IMR-90 (cell line): ENCODE measurements around the gene PHF5A. TPM values are rescaled to one million over a fixed set of nuclear protein-coding genes. Genes with fewer than 3 reads are reported as not detected.

Source experiments
- ATAC-seq: fragments of 200-7000 bp; cut with Tn5 transposase; 2 replicates; pipeline ENCODE4 v1.9.1; 2020; ENCODE audit warnings: low read depth, mild to moderate bottlenecking, moderate library complexity
- BruUV-seq: library from RNA; stranded (reverse); fragments of 400-500 nt; replicated peaks from 2 replicates; lab custom pipeline; 2021; lab: Mats Ljungman, UMichigan
- CTCF ChIA-PET: fragments of 300-600 bp; formaldehyde crosslinking; extraction: SDS; loops from one replicate; lab custom pipeline; 2021; ENCODE audit warnings: antibody characterized with exemption; lab: Yijun Ruan, JAX
- POLR2A ChIA-PET: fragments of 300-600 bp; sonication (Branson Sonifier 250); formaldehyde crosslinking; loops from one replicate; lab custom pipeline; 2022; ENCODE audit warnings: antibody characterized with exemption; ENCODE audit not compliant: unreplicated experiment; lab: Charles Lee
- DNase-seq: peaks from one replicate; pipeline ENCODE4 v3.0.0; 2013
- H2AFZ ChIP-seq: replicated peaks from 2 replicates; pipeline ENCODE3; 2013; ENCODE audit warnings: low read length, mild to moderate bottlenecking; ENCODE audit not compliant: poor library complexity
- H2AK5ac ChIP-seq: 2 replicates; pipeline ENCODE4 v1.6.1; 2013; ENCODE audit warnings: low read depth, low read length, inconsistent platforms
- H2AK9ac ChIP-seq: replicated peaks from 2 replicates; pipeline ENCODE3; 2013; ENCODE audit warnings: mild to moderate bottlenecking, low read depth, low read length, moderate library complexity; ENCODE audit not compliant: poor library complexity
- H2BK120ac ChIP-seq: 2 replicates; pipeline ENCODE4 v1.6.1; 2013; ENCODE audit warnings: low read depth, low read length, inconsistent platforms
- H2BK15ac ChIP-seq: 3 replicates; pipeline ENCODE4 v1.6.1; 2013; ENCODE audit warnings: low read depth, low read length, inconsistent platforms
- H2BK20ac ChIP-seq: 2 replicates; pipeline ENCODE4 v1.6.1; 2013; ENCODE audit warnings: low read depth, mild to moderate bottlenecking, inconsistent platforms, low read length, moderate library complexity
- H2BK5ac ChIP-seq: 2 replicates; pipeline ENCODE4 v1.6.1; 2013; ENCODE audit warnings: mild to moderate bottlenecking, low read depth, low read length, inconsistent platforms; ENCODE audit not compliant: poor library complexity, severe bottlenecking
- H3K14ac ChIP-seq: replicated peaks from 2 replicates; pipeline ENCODE4 v1.6.1; 2013; ENCODE audit warnings: low read depth, low read length, inconsistent platforms
- H3K18ac ChIP-seq: 2 replicates; pipeline ENCODE4 v1.6.1; 2013; ENCODE audit warnings: low read depth, low read length, control low read depth
- H3K23ac ChIP-seq: 2 replicates; pipeline ENCODE4 v1.6.1; 2013; ENCODE audit warnings: low read depth, low read length, inconsistent platforms
- H3K27ac ChIP-seq: 2 replicates; pipeline ENCODE4 v1.5.1; 2013; ENCODE audit warnings: mild to moderate bottlenecking, control low read depth, low read length; ENCODE audit not compliant: insufficient read depth
- H3K27me3 ChIP-seq: 2 replicates; pipeline ENCODE4 v1.6.1; 2013; ENCODE audit warnings: low read length; ENCODE audit not compliant: control insufficient read depth, insufficient read depth
- H3K36me3 ChIP-seq: 2 replicates; pipeline ENCODE4 v1.6.1; 2013; ENCODE audit warnings: low read length, mixed read lengths; ENCODE audit not compliant: control insufficient read depth, insufficient read depth
- H3K4ac ChIP-seq: 2 replicates; pipeline ENCODE4 v1.6.1; 2013; ENCODE audit warnings: low read depth, low read length, inconsistent platforms
- H3K4me1 ChIP-seq: 2 replicates; pipeline ENCODE4 v1.6.1; 2013; ENCODE audit warnings: low read length, mixed read lengths; ENCODE audit not compliant: control insufficient read depth, insufficient read depth
- H3K4me2 ChIP-seq: 2 replicates; pipeline ENCODE4 v1.6.1; 2013; ENCODE audit warnings: low read depth, mild to moderate bottlenecking, control low read depth, low read length, moderate library complexity
- H3K4me3 ChIP-seq: 2 replicates; pipeline ENCODE4 v1.5.1; 2013; ENCODE audit warnings: low read depth, mild to moderate bottlenecking, control low read depth, low read length, moderate library complexity; ENCODE audit not compliant: insufficient read depth
- H3K56ac ChIP-seq: 2 replicates; pipeline ENCODE4 v1.6.1; 2013; ENCODE audit warnings: low read length, inconsistent platforms; ENCODE audit not compliant: insufficient read depth; ENCODE audit errors: extremely low read depth
- H3K79me1 ChIP-seq, 2 experiments: 2 replicates each; pipeline ENCODE4 v1.6.1; 2013; ENCODE audit warnings: low read length in 2 of 2, inconsistent platforms in 1 of 2, low read depth in 1 of 2
- H3K9ac ChIP-seq: 2 replicates; pipeline ENCODE4 v1.6.1; 2013; ENCODE audit warnings: low read depth, low read length, control low read depth
- H3K9me1 ChIP-seq: 2 replicates; pipeline ENCODE4 v1.6.1; 2013; ENCODE audit warnings: low read length, inconsistent platforms; ENCODE audit not compliant: insufficient read depth
- H3K9me3 ChIP-seq: 2 replicates; pipeline ENCODE4 v1.6.1; 2013; ENCODE audit warnings: low read length; ENCODE audit not compliant: control insufficient read depth, insufficient read depth
- H4K20me1 ChIP-seq: 2 replicates; pipeline ENCODE4 v1.6.1; 2013; ENCODE audit warnings: low read length, inconsistent platforms; ENCODE audit not compliant: insufficient read depth
- H4K5ac ChIP-seq: 2 replicates; pipeline ENCODE4 v1.6.1; 2013; ENCODE audit warnings: mild to moderate bottlenecking, low read depth, low read length, control low read depth
- H4K8ac ChIP-seq, 2 experiments: 2 replicates each; pipeline ENCODE4 v1.6.1; 2013; ENCODE audit warnings: low read depth in 2 of 2, low read length in 2 of 2, control low read depth in 1 of 2, inconsistent platforms in 1 of 2
- H4K91ac ChIP-seq: 2 replicates; pipeline ENCODE4 v1.6.1; 2013; ENCODE audit warnings: low read depth, low read length, inconsistent platforms; ENCODE audit not compliant: insufficient read depth
- BHLHE40 ChIP-seq: fragments of 150-350 bp; IDR thresholded peaks from 2 replicates; pipeline ENCODE4 v1.6.1; 2016; ENCODE audit warnings: mild to moderate bottlenecking, low read depth, low read length
- CEBPB ChIP-seq: IDR thresholded peaks from 2 replicates; pipeline ENCODE4 v1.6.1; 2012; ENCODE audit warnings: low read depth, low read length, improper control_type of control experiment
- MAZ ChIP-seq: IDR thresholded peaks from 2 replicates; pipeline ENCODE4 v1.6.1; 2012; ENCODE audit warnings: low read depth, mild to moderate bottlenecking, low read length, improper control_type of control experiment, moderate library complexity, borderline replicate concordance
- RCOR1 ChIP-seq: IDR thresholded peaks from 2 replicates; pipeline ENCODE4 v1.6.1; 2012; ENCODE audit warnings: mild to moderate bottlenecking, low read length, improper control_type of control experiment; ENCODE audit not compliant: insufficient replicate concordance
- RFX5 ChIP-seq: IDR thresholded peaks from 2 replicates; pipeline ENCODE4 v1.8.0; 2012; ENCODE audit warnings: low read depth, mild to moderate bottlenecking, low read length, moderate library complexity
- WGBS, 2 experiments: methylation state at CpG; one replicate each; pipeline versions ENCODE4 v1.1.5 to v1.1.7; 2013; ENCODE audit warnings: missing lambda C conversion rate in 2 of 2; ENCODE audit not compliant: insufficient read length in 1 of 2; ENCODE audit errors: extremely low coverage in 2 of 2; 5-methylcytosine and 5-hydroxymethylcytosine counted together
- dilution Hi-C: fragments of 300-500 bp; cut with HindIII; formaldehyde crosslinking; loops from one replicate; pipeline ENCODE4 v1.14.3; 2018; ENCODE audit warnings: low sequenced_read_pairs; ENCODE audit not compliant: unreplicated experiment
- in situ Hi-C: fragments of 300-500 bp; cut with MboI; formaldehyde crosslinking; loops from 3 replicates; pipeline ENCODE4 v1.14.3; 2019; ENCODE audit warnings: low sequenced_read_pairs, inconsistent platforms, mixed read lengths
- intact Hi-C: fragments of 100-400 bp; cut with micrococcal nuclease; formaldehyde crosslinking; loops from 2 replicates; pipeline ENCODE4 v1.10.0; 2022
- polyA plus RNA-seq, 3 experiments: library from polyadenylated mRNA; depleted of rRNA; stranded (reverse); fragments of >200 nt; gene quantifications; 2 replicates each; pipeline ENCODE4 v1.2.3, GENCODE V29; 2012; ENCODE audit warnings: low replicate concordance in 1 of 3
- total RNA-seq: library from RNA; depleted of rRNA; stranded (reverse); fragments of >200 nt; gene quantifications from 2 replicates; pipeline ENCODE4 v1.2.3, GENCODE V29; 2012
- TF ChIP-seq, protein P1 (sequence below): fragments of 150-350 bp; IDR thresholded peaks from 2 replicates; pipeline ENCODE4 v1.6.1; 2017; ENCODE audit warnings: mild to moderate bottlenecking, antibody characterized with exemption, low read length, low read depth

PHF5A gene
- total and polyA plus RNA-seq, 2 of the 4 experiments (the other 2 are of a cell fraction), result 50.9 to 54.9 TPM

DNA sequence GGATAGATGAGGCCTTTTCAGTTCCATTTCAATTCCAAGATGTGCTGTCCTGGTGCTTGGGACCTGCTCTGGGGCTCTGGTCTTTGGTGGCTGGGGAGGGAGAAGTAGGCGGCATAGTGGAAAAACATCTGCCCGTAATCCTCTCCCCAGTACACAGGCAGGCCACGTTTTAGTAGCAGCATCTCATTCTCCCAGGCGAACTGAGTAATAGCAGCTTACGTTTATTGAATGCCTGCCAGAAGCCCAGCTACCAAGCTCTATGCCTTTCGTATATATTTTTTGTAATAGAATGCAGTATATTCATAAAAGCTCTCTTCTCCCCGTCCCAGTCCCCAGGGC lies 11.9 kb upstream of the PHF5A start:
- Histone ChIP-seq H4K91ac (peak overlapping the region; percentile 16), H2AFZ (no peak overlapping the region), H4K20me1 (peaks cover 51% of the 10 kb centered on the region), H3K23ac (peak overlapping the region; percentile 46), H3K56ac (no peak overlapping the region), H3K36me3 (no peaks in the 10 kb centered on the region), H3K9me3 (no peaks in the 10 kb centered on the region), H3K9me1 (peaks cover 29% of the 10 kb centered on the region), H3K79me1 (peaks cover 18 to 84% of the 10 kb centered on the region in 2 experiments), H4K5ac (no peak overlapping the region), H3K4ac (peak overlapping the region; percentile 29), H3K4me1 (peaks cover 37% of the 10 kb centered on the region), H2BK20ac (no peak overlapping the region), H3K4me2 (peak overlapping the region; percentile 65), H3K18ac (no peak overlapping the region), H3K27ac (peak overlapping the region; percentile 41; the same call in 1 of the 2 replicates), H3K9ac (no peak overlapping the region), H3K4me3 (no peak overlapping the region), H2AK9ac (peak overlapping the region; percentile 70), H2AK5ac (peak overlapping the region; percentile 12), H2BK120ac (0 out of 2 replicates have a peak overlapping the region, but pooled peaks have one; percentile 1), H3K27me3 (no peaks in the 10 kb centered on the region), H4K8ac (peak overlapping the region in 1 of 2 experiments; percentile 58; a peak in 2 of 4 replicates), H2BK5ac (peak overlapping the region; percentile 56), H2BK15ac (no peak overlapping the region), H3K14ac (peak overlapping the region; percentile 20; the same call in 1 of the 2 replicates)
- peak; percentile 92 for DNase-seq
- dilution Hi-C loops, result no loop called here
- ChIA-PET CTCF (interaction anchor here (0.5 to 1.9 kb wide), 2 partner anchors 37 to 43 kb away, joined by 3 to 7 read pairs; no protein-coding TSS in a partner anchor), POLR2A (interaction anchor here (0.6 kb wide), 1 partner anchor 120 kb away, joined by 3 read pairs; no protein-coding TSS in a partner anchor)
- TF ChIP-seq BHLHE40 (no peak), CEBPB (no peak), RCOR1 (peak; percentile 11), RFX5 (no peak), MAZ (0 out of 2 replicates have a peak, but pooled peaks have one; percentile 20)
- TF ChIP-seq, protein P1, sequence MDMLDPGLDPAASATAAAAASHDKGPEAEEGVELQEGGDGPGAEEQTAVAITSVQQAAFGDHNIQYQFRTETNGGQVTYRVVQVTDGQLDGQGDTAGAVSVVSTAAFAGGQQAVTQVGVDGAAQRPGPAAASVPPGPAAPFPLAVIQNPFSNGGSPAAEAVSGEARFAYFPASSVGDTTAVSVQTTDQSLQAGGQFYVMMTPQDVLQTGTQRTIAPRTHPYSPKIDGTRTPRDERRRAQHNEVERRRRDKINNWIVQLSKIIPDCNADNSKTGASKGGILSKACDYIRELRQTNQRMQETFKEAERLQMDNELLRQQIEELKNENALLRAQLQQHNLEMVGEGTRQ, result no peak
- peak; percentile 76 for ATAC-seq
- no TSS peak for BruUV-seq
- in situ Hi-C loops, result no loop called here
- intact Hi-C loops, result no loop called here
- WGBS, 2 experiments, result no CpG with 5 or more reads among the region's 7 CpGs
